Mesothelial cell of epicardium (in vitro differentiated cells): Measurements from ENCODE around the gene IMPACT. TPM values are rescaled to one million over a fixed set of nuclear protein-coding genes. Genes with fewer than 3 reads are reported as not detected.

Experiments used
- DNase-seq, 2 experiments: peaks; one replicate each; pipeline ENCODE4 v3.0.0; 2021; ENCODE audit warnings: low spot score in 2 of 2; ENCODE audit not compliant: unreplicated experiment in 2 of 2
- H3K27ac Mint-ChIP-seq: 2 replicates; pipeline ENCODE4 v1.8.0; 2021; ENCODE audit warnings: mixed read lengths
- H3K27me3 Mint-ChIP-seq: 2 replicates; pipeline ENCODE4 v1.8.0; 2021; ENCODE audit warnings: low read depth, mixed read lengths
- H3K36me3 Mint-ChIP-seq: 2 replicates; pipeline ENCODE4 v1.8.0; 2021; ENCODE audit warnings: mixed read lengths
- H3K4me1 Mint-ChIP-seq: 2 replicates; pipeline ENCODE4 v1.8.0; 2021; ENCODE audit warnings: mixed read lengths
- H3K4me3 Mint-ChIP-seq: 2 replicates; pipeline ENCODE4 v1.8.0; 2021; ENCODE audit warnings: mild to moderate bottlenecking, moderate library complexity, mixed read lengths
- H3K9me3 Mint-ChIP-seq: 2 replicates; pipeline ENCODE4 v1.8.0; 2021; ENCODE audit warnings: mixed read lengths
- total RNA-seq: library from RNA; stranded (reverse); gene quantifications from 3 replicates; pipeline ENCODE4 v1.2.1, GENCODE V29; 2021
- TF ChIP-seq, protein P1 (sequence below): fragments of 200-600 bp; sonication (generic); IDR thresholded peaks from one replicate; pipeline ENCODE4 v1.5.0; 2021; ENCODE audit warnings: antibody characterized with exemption; ENCODE audit not compliant: unreplicated experiment

The IMPACT gene
- total RNA-seq, 1 donor from 2014 or later, result 52.2 TPM

DNA sequence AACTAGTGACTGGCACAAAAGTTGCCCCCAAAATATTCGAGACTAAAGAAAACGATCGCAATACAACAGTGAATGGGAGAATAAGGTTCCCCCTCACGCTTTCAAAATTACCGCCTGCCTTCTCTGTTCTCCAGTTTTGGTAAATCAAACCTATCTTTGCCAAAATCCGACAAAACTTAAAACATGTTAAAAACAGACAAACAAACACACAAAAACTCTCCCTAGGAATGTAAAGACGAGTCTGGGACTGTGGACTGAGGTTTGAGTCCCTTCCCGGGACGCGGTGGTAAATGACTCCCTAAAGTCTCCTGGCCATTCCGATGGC lies 435 bp upstream of the IMPACT start:
- Mint-ChIP-seq H3K27me3 (peaks cover 32% of the 10 kb centered on the region), H3K36me3 (peaks cover 3% of the 10 kb centered on the region), H3K9me3 (peaks cover 4% of the 10 kb centered on the region), H3K4me1 (peaks cover 23% of the 10 kb centered on the region), H3K27ac (peak overlapping the region; percentile 84), H3K4me3 (peak overlapping the region; percentile 83)
- TF ChIP-seq, protein P1, sequence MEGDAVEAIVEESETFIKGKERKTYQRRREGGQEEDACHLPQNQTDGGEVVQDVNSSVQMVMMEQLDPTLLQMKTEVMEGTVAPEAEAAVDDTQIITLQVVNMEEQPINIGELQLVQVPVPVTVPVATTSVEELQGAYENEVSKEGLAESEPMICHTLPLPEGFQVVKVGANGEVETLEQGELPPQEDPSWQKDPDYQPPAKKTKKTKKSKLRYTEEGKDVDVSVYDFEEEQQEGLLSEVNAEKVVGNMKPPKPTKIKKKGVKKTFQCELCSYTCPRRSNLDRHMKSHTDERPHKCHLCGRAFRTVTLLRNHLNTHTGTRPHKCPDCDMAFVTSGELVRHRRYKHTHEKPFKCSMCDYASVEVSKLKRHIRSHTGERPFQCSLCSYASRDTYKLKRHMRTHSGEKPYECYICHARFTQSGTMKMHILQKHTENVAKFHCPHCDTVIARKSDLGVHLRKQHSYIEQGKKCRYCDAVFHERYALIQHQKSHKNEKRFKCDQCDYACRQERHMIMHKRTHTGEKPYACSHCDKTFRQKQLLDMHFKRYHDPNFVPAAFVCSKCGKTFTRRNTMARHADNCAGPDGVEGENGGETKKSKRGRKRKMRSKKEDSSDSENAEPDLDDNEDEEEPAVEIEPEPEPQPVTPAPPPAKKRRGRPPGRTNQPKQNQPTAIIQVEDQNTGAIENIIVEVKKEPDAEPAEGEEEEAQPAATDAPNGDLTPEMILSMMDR, result no peak
- no peak for DNase-seq

DNA sequence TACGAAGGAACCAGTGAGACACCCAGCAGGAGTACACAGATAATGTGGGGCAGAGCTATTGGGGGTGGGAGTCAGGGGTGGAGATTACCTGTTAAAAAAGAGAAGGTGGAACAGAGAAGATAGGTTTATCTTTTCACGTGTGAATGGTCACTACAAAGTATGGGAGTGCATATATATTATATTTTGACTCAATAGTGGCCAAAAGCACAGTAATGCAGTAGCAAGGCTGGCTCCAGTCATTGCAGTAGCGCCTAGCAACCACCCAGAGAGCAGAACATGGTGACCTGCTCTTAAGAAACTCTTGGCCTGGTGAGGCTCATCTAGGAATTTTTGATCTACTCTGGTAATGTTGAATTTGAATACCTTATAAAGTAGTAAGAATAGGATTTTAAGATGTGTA lies 1.0 kb downstream of the IMPACT start:
- Mint-ChIP-seq H3K27ac (peak overlapping the region; percentile 96), H3K4me1 (peaks cover 23% of the 10 kb centered on the region), H3K27me3 (peaks cover 23% of the 10 kb centered on the region), H3K4me3 (peak overlapping the region; percentile 83), H3K9me3 (peaks cover 4% of the 10 kb centered on the region), H3K36me3 (peaks cover 8% of the 10 kb centered on the region)
- TF ChIP-seq, protein P1, result no peak
- DNase-seq, result no peak

DNA sequence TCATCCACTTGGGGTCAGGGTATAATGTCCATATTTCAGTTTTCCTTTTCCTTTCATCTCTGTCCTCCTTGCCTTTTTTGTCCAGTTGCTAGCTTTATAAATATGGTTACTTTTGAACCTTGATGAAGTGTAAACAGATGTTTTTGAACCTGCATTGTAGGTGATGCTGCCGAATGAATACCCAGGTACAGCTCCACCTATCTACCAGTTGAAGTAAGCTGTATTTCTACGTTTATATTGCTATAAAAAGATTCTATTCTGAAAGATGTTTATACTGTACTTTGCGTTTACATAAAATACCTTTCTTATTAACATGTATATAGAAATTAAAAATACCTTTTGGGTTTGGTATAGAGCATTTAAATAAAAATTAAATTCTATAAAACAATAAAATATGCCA lies 2.2 kb downstream of the IMPACT start:
- Mint-ChIP-seq H3K36me3 (peaks cover 13% of the 10 kb centered on the region), H3K27me3 (peaks cover 12% of the 10 kb centered on the region), H3K4me3 (peak overlapping the region; percentile 44), H3K9me3 (peaks cover 4% of the 10 kb centered on the region), H3K4me1 (peaks cover 23% of the 10 kb centered on the region), H3K27ac (no peak overlapping the region)
- DNase-seq, result no peak
- TF ChIP-seq, protein P1, result no peak

DNA sequence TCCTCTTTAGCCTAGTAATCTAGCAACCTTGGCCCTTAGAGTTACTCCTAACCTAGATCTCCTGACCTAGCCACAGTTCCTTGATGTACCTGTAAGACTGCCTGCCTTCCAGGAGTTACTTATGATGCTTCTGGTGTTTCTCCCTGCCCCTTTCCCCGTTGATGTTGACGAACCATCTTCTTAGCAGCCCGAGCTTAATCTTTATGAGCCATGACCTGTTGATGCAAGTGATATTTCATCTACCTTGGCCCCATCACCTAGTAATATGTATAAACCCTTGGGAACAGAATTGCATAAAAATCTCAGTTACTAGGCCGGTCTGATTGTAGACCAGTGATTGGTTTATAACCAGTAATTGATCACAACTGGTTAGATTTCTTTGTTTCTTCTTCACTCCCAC lies 2.7 kb downstream of the IMPACT start:
- H3K27ac Mint-ChIP-seq, result no peak overlapping the region
- TF ChIP-seq, protein P1, result no peak
- peaks cover 23% of the 10 kb centered on the region for H3K4me1 Mint-ChIP-seq
- peaks cover 4% of the 10 kb centered on the region for H3K9me3 Mint-ChIP-seq
- H3K4me3 Mint-ChIP-seq, result no peak overlapping the region
- H3K36me3 Mint-ChIP-seq, result peaks cover 15% of the 10 kb centered on the region
- DNase-seq, result no peak
- peaks cover 7% of the 10 kb centered on the region for H3K27me3 Mint-ChIP-seq

DNA sequence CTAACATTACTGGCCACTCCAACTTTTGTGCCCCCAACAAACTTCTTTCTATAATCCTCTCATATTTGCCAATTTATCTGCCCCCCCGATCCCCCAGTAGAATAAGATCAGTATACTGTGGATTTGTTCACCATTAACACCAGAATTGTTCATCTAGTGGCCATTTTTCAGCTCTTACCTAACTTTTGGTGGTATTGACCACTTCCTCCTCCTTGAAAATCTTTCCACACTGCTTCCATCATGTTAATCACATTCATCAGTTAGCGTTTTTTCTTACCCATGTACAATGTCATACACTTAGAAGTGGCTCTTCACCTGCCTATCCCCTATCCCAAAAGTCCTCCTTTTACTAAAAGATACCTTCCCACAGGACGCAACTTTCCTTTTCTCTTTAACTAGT lies 6.1 kb downstream of the IMPACT start:
- TF ChIP-seq, protein P1, result no peak
- no peak overlapping the region for H3K27ac Mint-ChIP-seq
- H3K4me3 Mint-ChIP-seq, result no peak overlapping the region
- peaks cover 22% of the 10 kb centered on the region for H3K4me1 Mint-ChIP-seq
- no peaks in the 10 kb centered on the region for H3K27me3 Mint-ChIP-seq
- no peak for DNase-seq
- H3K9me3 Mint-ChIP-seq, result no peaks in the 10 kb centered on the region
- H3K36me3 Mint-ChIP-seq, result peaks cover 29% of the 10 kb centered on the region

DNA sequence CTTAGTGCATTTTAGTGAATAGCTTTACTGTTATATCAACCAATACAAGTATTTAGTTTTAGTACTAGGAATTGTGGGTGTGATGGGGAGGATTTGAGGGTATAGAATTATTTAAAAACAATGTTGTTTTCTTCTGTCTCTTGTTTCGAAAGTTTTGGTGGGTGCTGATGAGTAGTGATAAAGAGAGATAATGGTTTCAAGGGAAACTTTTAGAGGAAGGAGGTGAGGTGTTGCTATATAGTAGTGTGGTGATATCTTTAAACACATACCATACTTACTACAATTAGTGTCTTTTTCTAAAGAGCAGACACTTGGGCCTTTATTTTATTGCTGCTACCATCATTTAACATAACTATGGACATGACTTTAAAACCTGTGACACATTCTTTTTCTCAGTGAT lies 10.5 kb downstream of the IMPACT start:
- Mint-ChIP-seq H3K27me3 (no peaks in the 10 kb centered on the region), H3K4me3 (no peak overlapping the region), H3K27ac (peak overlapping the region; percentile 83), H3K4me1 (peaks cover 8% of the 10 kb centered on the region), H3K9me3 (no peaks in the 10 kb centered on the region), H3K36me3 (peaks cover 53% of the 10 kb centered on the region)
- TF ChIP-seq, protein P1, result no peak
- no peak for DNase-seq
